Retinal pigment epithelial cell (primary cell): ENCODE data around the gene CELA3B.
"Not testable (repeated sequence)": the region's sequence is repeated elsewhere in the genome, so short reads cannot be mapped to it uniquely, and the experiment has no call there.

Source experiments
- DNase-seq: peaks from one replicate; pipeline ENCODE4 v3.0.0-alpha.2; 2010; ENCODE audit warnings: low read depth
- H3K4me3 ChIP-seq: 2 replicates; pipeline ENCODE4 v1.5.1; 2011; ENCODE audit warnings: mild to moderate bottlenecking, low read length, control low read depth, moderate library complexity
- TF ChIP-seq, protein P1 (sequence below): conservative IDR thresholded peaks from 2 replicates; pipeline ENCODE4 v1.5.1; 2011; ENCODE audit warnings: low read depth, low read length, control low read depth, inconsistent platforms

CELA3B gene

DNA sequence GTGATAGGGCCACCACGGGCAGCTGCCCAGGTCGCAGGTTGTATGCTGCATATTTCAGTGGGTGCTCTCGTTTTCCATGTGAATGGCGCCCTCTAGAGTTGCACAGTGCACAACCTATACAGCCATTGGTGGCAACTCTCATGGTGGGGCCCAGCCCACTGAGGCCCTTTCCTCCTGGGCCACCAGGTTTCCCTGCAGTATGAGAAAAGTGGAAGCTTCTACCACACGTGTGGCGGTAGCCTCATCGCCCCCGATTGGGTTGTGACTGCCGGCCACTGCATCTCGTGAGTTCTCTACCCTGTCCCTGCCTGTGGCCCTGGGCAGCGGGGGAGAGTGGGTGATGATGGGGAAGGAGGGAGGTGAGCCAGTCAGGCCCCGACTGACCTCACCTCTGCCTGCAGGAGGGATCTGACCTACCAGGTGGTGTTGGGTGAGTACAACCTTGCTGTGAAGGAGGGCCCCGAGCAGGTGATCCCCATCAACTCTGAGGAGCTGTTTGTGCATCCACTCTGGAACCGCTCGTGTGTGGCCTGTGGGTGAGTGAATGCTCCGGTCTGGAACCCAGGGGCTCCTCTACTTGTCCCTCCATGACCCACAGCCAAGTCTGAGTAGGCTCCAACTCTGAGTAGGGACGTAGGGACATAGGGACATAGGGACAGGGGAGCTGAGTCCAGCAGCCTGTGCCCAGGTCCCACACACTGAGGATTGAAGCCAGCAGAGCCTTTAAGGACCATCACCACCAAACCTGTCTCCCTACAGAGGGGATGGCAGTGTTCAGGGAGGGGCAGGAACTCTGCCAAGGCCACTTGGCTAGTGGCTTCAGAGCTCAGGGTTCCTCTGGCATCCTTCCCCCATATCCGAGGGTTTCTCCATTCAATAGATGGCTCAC, 28.7 kb downstream of the CELA3B start:
- DNase-seq, H3K4me3 ChIP-seq: not testable (repeated sequence)
- TF ChIP-seq, protein P1, sequence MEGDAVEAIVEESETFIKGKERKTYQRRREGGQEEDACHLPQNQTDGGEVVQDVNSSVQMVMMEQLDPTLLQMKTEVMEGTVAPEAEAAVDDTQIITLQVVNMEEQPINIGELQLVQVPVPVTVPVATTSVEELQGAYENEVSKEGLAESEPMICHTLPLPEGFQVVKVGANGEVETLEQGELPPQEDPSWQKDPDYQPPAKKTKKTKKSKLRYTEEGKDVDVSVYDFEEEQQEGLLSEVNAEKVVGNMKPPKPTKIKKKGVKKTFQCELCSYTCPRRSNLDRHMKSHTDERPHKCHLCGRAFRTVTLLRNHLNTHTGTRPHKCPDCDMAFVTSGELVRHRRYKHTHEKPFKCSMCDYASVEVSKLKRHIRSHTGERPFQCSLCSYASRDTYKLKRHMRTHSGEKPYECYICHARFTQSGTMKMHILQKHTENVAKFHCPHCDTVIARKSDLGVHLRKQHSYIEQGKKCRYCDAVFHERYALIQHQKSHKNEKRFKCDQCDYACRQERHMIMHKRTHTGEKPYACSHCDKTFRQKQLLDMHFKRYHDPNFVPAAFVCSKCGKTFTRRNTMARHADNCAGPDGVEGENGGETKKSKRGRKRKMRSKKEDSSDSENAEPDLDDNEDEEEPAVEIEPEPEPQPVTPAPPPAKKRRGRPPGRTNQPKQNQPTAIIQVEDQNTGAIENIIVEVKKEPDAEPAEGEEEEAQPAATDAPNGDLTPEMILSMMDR = peak; percentile 42

DNA sequence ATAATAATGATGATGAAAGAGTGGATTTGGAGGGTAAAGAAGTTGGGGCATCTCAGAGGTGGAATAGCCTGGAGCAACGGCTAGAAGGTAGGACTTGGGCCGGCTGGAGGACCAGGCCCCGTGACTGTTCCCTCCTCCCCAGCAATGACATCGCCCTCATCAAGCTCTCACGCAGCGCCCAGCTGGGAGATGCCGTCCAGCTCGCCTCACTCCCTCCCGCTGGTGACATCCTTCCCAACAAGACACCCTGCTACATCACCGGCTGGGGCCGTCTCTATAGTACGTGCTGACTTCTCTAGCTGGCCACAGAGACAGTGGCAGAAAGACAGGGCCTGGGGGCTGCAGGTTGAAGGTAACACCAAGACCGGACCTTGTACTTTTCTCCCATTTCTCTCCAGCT, 29.9 kb downstream of the CELA3B start:
- DNase-seq, H3K4me3 ChIP-seq: not testable (repeated sequence)

DNA sequence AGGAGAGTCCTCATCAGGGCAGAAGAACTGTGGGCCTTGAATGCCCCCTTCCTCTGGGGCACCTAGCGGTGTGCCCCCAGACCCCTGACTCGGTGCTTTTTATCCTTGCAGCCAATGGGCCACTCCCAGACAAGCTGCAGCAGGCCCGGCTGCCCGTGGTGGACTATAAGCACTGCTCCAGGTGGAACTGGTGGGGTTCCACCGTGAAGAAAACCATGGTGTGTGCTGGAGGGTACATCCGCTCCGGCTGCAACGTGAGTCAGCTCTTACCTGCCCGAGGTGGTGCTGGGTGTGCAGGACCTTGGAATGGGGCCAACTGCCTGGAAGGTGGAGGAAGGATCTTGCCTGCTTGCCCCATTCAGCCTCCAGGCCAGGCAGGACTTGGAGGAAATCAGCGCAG, 30.4 kb downstream of the CELA3B start:
- not testable (repeated sequence) for DNase-seq, H3K4me3 ChIP-seq

DNA sequence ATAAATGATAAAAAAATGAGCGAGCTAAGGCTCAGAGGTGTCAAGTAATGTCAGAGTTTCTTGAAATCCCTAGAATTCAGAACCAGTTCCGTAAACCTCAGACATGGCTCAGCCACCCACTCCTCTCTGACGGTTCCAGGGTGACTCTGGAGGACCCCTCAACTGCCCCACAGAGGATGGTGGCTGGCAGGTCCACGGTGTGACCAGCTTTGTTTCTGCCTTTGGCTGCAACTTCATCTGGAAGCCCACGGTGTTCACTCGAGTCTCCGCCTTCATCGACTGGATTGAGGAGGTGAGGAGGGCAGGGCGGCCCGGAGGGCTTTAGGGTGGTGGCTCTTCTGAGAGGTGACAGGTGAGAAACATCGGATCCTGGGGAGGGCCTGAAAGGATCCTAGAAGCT, 32.7 kb downstream of the CELA3B start:
- DNase-seq = not testable (repeated sequence)

DNA sequence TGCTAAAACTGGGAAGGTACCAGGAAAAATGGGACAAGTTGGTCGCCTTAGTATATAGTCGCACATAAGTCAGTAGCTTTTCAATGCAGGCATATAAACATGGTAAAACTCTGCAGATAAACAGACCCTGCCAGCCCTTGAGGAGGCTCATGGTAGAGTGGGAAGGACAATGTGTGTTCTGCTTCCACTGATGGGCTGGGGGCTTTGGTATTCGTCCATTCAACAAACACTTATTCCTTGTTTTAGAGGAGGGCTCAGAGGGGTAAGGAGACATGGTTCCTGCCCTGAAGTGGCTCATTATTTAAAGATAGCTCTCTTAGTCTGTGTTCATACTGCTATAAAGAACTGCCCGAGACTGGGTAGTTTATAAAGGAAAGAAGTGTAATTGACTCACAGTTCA, 35.9 kb downstream of the CELA3B start:
- not testable (repeated sequence) for H3K4me3 ChIP-seq, DNase-seq

More for the DNA sequence above, 32.7 kb downstream of the CELA3B start:
- H3K4me3 ChIP-seq = not testable (repeated sequence)

DNA sequence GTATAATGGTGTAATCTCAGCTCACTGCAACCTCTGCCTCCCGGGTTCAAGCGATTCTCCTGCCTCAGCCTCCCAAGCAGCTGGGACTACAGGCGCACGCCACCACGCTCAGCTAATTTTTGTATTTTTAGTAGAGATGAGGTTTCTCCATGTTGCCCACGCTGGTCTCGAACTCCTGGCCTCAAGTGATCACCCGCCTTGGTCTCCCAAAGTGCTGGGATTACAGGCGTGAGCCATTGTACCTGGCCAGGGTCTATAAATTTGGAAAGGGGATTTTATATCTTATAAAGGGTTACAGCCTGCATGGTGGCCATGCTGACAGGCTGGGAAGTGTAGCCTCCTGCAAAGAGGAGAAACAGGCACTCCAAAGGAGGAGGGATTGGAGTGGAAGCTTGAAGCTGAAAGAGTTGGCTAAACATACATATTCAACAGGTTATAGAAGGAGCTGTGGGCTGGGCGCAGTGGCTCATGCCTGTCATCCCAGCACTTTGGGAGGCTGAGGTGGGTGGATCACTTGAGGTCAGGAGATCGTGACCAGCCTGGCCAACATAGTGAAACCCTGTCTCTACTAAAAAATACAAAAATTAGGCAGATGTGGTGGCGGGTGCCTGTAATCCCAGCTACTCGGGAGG, 37.9 kb downstream of the CELA3B start:
- H3K4me3 ChIP-seq, DNase-seq: not testable (repeated sequence)

DNA sequence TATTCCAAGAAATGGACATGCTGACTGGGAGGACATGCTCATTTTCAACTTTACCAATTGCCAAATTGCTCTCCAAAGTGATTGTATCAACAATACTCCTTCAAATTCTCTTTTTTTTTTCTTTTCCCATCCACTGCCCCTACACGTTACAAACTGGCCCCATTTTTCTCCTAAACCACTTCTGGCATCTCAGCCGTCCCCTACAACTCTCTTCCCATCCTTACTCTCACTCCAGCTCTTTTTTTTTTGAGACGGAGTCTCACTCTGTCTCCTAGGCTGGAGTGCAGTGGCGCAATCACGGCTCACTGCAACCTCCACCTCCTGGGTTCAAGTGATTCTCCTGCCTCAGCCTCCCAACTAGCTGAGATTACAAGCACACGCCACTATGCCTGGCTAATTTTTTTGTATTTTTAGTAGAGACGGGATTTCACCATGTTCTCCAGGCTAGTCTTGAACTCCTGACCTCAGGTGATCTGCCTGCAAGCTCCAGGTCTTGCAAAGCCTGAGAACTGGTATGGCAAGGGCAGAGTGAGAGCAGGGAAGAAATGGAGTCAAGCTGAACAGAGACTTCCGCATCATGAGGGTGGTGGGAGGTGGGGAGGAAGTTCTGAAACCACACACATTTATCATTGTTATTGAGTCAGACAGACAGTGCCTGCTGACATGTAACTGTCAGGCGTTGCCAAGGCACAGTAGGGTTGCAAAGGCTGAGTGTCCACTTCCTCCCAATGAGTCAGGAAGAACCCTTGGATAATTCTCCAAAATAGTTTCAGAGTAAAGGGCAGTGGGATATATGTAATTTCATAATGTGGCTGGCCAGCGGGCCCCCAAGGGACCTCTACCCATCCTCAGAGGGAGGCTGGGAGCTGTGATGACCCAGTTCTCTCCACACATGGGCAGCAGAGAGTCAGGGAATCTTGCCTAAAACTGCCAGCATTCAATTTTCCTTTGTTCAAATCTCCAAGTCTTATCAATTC, 42.0 kb downstream of the CELA3B start:
- no peak overlapping the region for H3K4me3 ChIP-seq
- TF ChIP-seq, protein P1 = peak; percentile 53

DNA sequence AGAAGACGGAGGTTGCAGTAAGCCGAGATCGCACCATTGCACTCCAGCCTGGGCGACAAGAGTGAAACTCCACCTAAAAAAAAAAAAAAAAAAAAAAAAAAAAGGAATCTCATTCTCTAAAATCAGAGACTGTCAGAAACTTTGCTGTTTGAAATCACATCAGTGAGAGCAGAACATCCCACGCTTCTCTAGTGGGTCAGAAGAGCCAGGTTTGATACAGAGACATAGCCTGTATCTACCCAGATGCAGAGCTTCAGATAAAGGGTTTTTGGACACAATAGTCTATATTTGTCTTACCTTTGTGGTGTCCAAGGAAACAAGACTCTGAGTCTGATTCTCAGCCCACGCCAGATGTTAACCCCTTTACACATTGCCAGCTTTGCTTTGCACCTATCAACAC, 44.2 kb downstream of the CELA3B start:
- TF ChIP-seq, protein P1 = no peak
- no peak overlapping the region for H3K4me3 ChIP-seq

More for the DNA sequence above, 42.0 kb downstream of the CELA3B start:
- DNase-seq = no peak

DNA sequence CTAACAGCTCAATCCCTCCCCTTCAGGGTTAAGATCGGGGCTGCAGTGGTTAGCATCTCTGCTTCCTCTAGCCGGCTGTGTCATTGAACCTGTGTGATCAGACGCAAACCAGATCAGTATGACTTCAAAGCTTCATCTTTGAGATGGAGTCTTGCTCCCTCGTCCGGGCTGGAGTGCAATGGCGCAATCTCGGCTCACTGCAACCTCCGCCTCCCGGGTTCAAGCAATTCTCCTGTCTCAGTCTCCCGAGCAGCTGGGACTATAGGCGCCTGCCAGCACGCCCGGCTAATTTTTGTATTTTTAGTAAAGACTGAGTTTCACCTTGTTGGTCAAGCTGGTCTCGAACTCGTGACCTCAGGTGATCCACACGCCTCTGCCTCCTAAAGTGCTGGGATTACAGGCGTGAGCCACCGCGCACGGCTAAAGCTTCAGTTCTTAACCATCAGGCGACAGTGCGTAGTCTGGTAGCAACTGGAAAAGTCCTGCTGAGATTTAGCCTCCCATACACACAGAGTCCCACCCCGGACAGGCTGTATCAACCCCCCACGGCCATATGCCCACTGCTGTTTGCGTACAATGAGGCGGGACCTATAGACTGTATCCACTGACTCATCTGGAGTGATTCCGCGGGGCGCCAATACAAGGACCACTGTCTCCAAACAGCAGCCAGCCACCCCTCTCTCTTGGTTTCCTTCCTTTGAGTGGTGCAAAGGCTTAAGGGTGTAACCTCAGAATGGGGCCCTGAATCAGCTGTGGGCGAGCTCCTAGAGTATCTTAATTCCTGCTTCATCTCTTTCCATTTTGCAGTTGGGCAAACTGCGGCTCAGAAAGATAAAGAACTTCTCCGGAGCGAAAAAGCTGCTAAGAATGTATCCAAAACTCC, 47.9 kb downstream of the CELA3B start:
- no peak for DNase-seq
- peak overlapping the region; percentile 99 for H3K4me3 ChIP-seq
- TF ChIP-seq, protein P1 = no peak

More for the DNA sequence above, 44.2 kb downstream of the CELA3B start:
- no peak for DNase-seq
